ENCODE results near the gene SECISBP2L. TPM values are rescaled to one million over a fixed set of nuclear protein-coding genes. Genes with fewer than 3 reads are reported as not detected.

The SECISBP2L gene
- total RNA-seq, 2 donors from 2014 or later, result 23.9 to 32.0 TPM

DNA sequence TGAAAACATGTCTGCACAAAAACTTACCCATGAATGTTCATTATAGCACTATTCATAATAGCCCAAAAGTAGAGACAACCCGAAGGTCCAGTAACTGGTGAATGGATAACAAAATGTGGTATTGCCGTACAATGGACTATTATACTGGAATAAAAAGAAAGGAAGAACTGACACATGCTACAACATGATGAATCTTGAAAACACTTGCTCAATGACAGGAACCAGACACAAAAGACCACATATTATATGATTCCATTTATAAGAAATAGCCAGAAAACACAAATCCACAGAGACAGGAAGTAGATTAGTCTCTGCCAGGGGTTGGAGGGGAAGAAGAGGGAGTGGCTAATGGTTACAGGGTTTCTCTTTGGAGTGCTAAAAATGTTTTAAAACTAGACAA, 100.9 kb downstream of the SECISBP2L start:
- intact Hi-C loops (cut with DNase I), result no loop called here
- ATAC-seq (no peak), DNase-seq (no peak)
- Histone ChIP-seq H3K4me1 (no peaks in the 10 kb centered on the region), H3K36me3 (replicated peaks in 1 of 2; ENCODE audit: insufficient read depth in 1 of 2, low read depth in 2 of 2) (no peaks in the 10 kb centered on the region), H3K4me3 (no peak overlapping the region), H3K27me3 (no peaks in the 10 kb centered on the region), H3K9me3 (no peaks in the 10 kb centered on the region), H3K27ac (no peak overlapping the region)
- WGBS, 2 donors, result 40 to 84% methylated on average over 2 of the region's 2 CpGs
- TF ChIP-seq, protein P1, sequence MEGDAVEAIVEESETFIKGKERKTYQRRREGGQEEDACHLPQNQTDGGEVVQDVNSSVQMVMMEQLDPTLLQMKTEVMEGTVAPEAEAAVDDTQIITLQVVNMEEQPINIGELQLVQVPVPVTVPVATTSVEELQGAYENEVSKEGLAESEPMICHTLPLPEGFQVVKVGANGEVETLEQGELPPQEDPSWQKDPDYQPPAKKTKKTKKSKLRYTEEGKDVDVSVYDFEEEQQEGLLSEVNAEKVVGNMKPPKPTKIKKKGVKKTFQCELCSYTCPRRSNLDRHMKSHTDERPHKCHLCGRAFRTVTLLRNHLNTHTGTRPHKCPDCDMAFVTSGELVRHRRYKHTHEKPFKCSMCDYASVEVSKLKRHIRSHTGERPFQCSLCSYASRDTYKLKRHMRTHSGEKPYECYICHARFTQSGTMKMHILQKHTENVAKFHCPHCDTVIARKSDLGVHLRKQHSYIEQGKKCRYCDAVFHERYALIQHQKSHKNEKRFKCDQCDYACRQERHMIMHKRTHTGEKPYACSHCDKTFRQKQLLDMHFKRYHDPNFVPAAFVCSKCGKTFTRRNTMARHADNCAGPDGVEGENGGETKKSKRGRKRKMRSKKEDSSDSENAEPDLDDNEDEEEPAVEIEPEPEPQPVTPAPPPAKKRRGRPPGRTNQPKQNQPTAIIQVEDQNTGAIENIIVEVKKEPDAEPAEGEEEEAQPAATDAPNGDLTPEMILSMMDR (IDR thresholded peaks at IDR 0.05), result no peak
- no peak for TF ChIP-seq POLR2A (IDR thresholded peaks at IDR 0.05)

DNA sequence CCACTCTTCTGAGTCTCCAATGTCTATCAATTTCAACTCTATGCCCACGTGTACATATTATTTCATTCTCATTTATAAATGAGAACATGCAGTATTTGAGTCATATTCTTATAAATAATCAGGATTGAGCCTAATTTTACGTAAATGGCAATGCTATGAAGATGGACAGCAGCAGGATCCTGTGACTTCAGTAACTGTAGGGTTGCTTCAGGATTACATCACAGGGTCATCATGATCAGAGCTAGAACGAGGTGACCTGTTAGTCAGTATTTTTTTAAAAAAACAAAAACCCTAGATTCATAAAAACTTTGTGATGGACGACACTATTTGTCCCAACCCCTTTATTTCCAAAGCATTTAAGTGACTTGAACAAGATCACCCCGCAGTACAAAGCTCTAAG, 104.3 kb downstream of the SECISBP2L start:
- Histone ChIP-seq H3K27ac (no peak overlapping the region), H3K4me1 (no peaks in the 10 kb centered on the region), H3K27me3 (no peaks in the 10 kb centered on the region), H3K9me3 (no peaks in the 10 kb centered on the region), H3K4me3 (no peak overlapping the region), H3K36me3 (replicated peaks in 1 of 2; ENCODE audit: insufficient read depth in 1 of 2, low read depth in 2 of 2) (no peaks in the 10 kb centered on the region)
- no peak for DNase-seq
- ATAC-seq, result no peak
- WGBS, 2 donors, result 58% methylated on average over 5 of the region's 5 CpGs
- intact Hi-C loops (cut with DNase I), result no loop called here
- TF ChIP-seq POLR2A (IDR thresholded peaks at IDR 0.05), result no peak
- TF ChIP-seq, protein P1 (IDR thresholded peaks at IDR 0.05), result no peak

DNA sequence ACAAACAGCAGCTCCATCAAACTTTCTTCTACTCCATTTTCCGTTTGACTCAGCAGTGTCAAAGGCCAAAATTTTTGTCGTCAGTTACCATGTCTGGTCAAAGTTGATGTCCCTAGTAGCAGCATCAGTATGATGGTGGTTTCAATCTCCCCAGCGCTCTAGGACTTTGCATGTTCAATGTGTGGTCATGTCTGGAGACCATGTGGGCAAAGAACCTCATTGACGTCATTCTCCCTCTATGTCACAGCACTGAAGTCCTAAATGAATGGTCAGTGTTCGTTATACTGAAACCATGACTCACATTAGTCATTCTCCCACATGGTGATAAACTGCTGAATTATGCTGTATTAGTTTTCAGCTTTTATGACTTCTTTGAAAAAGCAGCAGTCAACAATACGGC, 105.7 kb downstream of the SECISBP2L start:
- DNase-seq (no peak), ATAC-seq (no peak)
- 59 to 64% methylated on average over 6 of the region's 6 CpGs for WGBS, 2 donors
- Histone ChIP-seq H3K4me1 (no peaks in the 10 kb centered on the region), H3K27me3 (no peaks in the 10 kb centered on the region), H3K27ac (no peak overlapping the region), H3K36me3 (replicated peaks in 1 of 2; ENCODE audit: insufficient read depth in 1 of 2, low read depth in 2 of 2) (no peaks in the 10 kb centered on the region), H3K9me3 (no peaks in the 10 kb centered on the region), H3K4me3 (no peak overlapping the region)
- no peak for TF ChIP-seq POLR2A (IDR thresholded peaks at IDR 0.05)
- TF ChIP-seq, protein P1 (IDR thresholded peaks at IDR 0.05), result no peak
- intact Hi-C loops (cut with DNase I), result no loop called here

DNA sequence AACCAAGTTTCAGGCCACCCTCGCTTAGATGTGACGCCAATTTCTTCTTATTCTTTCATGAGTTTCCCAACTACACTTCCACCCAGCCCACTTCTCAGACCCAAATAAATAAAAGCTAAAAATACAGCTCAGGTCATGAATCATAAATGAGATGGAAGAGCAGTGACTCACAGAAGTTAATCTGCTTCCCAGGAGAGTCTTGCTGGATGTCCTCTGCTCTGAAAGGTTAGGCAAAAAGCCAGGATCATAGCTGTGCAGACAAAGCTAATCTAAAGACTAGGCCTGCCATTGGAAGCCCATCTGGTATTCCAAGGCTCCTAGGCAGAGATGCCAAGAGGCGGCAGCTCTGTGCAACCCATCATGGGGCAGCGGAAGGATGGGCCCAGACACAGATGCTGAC, 106.6 kb downstream of the SECISBP2L start:
- TF ChIP-seq, protein P1 (IDR thresholded peaks at IDR 0.05), result no peak
- TF ChIP-seq POLR2A (IDR thresholded peaks at IDR 0.05), result no peak
- 88 to 95% methylated on average over 4 of the region's 4 CpGs for WGBS, 2 donors
- Histone ChIP-seq H3K27me3 (no peaks in the 10 kb centered on the region), H3K36me3 (replicated peaks in 1 of 2; ENCODE audit: insufficient read depth in 1 of 2, low read depth in 2 of 2) (no peaks in the 10 kb centered on the region), H3K27ac (no peak overlapping the region), H3K4me3 (no peak overlapping the region), H3K9me3 (no peaks in the 10 kb centered on the region), H3K4me1 (no peaks in the 10 kb centered on the region)
- intact Hi-C loops (cut with DNase I), result no loop called here
- ATAC-seq (no peak), DNase-seq (no peak)

Small RNA genes within 50 kb of the gene (small RNA-seq; reads per million reads assigned to genes)
- not detected for gene RF00019

Other genes with a start within 250 kb of the SECISBP2L start
- 1 to 10 TPM; 3.6 to 7.9 TPM for gene CEP152, start 235.4 kb downstream of the SECISBP2L start, total RNA-seq
- 100 to 1,000 TPM in 1 of 2 donors, 10 to 100 TPM in 1; 60.0 to 182 TPM for gene EID1, start 168.3 kb downstream of the SECISBP2L start, total RNA-seq
- under 1 TPM in 1 of 2 donors, not detected in 1; 0.78 TPM for gene SHC4, start 82.5 kb downstream of the SECISBP2L start, total RNA-seq
- 10 to 100 TPM; 17.5 to 33.7 TPM for gene COPS2, start 109.2 kb upstream of the SECISBP2L start, total RNA-seq
- 10 to 100 TPM; 21.5 to 35.6 TPM for gene GALK2, start 123.8 kb upstream of the SECISBP2L start, total RNA-seq